SU-DHL-6 (cell line): Measurements from ENCODE around the gene ANKZF1.

Experiments
- H2AFZ ChIP-seq: fragments of 200-600 bp; sonication (generic); 2 replicates; pipeline ENCODE4 v1.6.1; 2014; ENCODE audit warnings: low read depth, mild to moderate bottlenecking, moderate library complexity, mixed read lengths, antibody characterized with exemption, low read length; ENCODE audit not compliant: severe bottlenecking
- H3F3A ChIP-seq: fragments of 200-600 bp; shearing (Covaris generic); 2 replicates; pipeline ENCODE4 v1.6.0; 2016; ENCODE audit warnings: antibody characterized with exemption, mild to moderate bottlenecking; ENCODE audit not compliant: insufficient read depth
- H3K27ac ChIP-seq: fragments of 200-600 bp; sonication (generic); 2 replicates; pipeline ENCODE4 v1.5.1; 2016; ENCODE audit warnings: low read depth, mild to moderate bottlenecking, low read length, moderate library complexity, mixed read lengths
- H3K27me3 ChIP-seq: fragments of 200-600 bp; sonication (generic), shearing (Covaris generic); 2 replicates; pipeline ENCODE4 v1.6.0; 2014; ENCODE audit warnings: mild to moderate bottlenecking, low read length
- H3K36me3 ChIP-seq: fragments of 200-600 bp; sonication (generic); 2 replicates; pipeline ENCODE4 v1.6.1; 2014; ENCODE audit warnings: mild to moderate bottlenecking, low read length, mixed read lengths
- H3K4me2 ChIP-seq: fragments of 300-600, 200-600 bp; shearing (Covaris generic), sonication (generic); 2 replicates; pipeline ENCODE4 v1.6.0; 2014; ENCODE audit warnings: low read length, low read depth, mild to moderate bottlenecking; ENCODE audit not compliant: poor library complexity, severe bottlenecking
- H3K4me3 ChIP-seq: fragments of 200-600 bp; sonication (generic); 2 replicates; pipeline ENCODE4 v1.5.1; 2014; ENCODE audit warnings: antibody characterized with exemption, low read length, mild to moderate bottlenecking, mixed read lengths; ENCODE audit not compliant: insufficient read depth, poor library complexity, severe bottlenecking
- H3K79me2 ChIP-seq: fragments of 200-600 bp; sonication (generic); 2 replicates; pipeline ENCODE4 v1.6.1; 2014; ENCODE audit warnings: mild to moderate bottlenecking, low read length, moderate library complexity; ENCODE audit not compliant: insufficient read depth
- H3K9ac ChIP-seq: fragments of 200-600 bp; sonication (generic); 2 replicates; pipeline ENCODE4 v1.7.0; 2014; ENCODE audit warnings: mild to moderate bottlenecking, low read length
- H3K9me2 ChIP-seq: fragments of 200-600 bp; sonication (generic); replicated peaks from 2 replicates; pipeline ENCODE4 v1.6.1; 2014; ENCODE audit warnings: low read length; ENCODE audit not compliant: insufficient read depth
- H3K9me3 ChIP-seq: fragments of 200-600 bp; sonication (generic); 2 replicates; pipeline ENCODE4 v1.6.1; 2014; ENCODE audit warnings: low read length, mixed read lengths; ENCODE audit not compliant: insufficient read depth
- H4K20me1 ChIP-seq: fragments of 200-600 bp; sonication (generic); 2 replicates; pipeline ENCODE4 v1.6.1; 2014; ENCODE audit warnings: low read depth, mild to moderate bottlenecking, antibody characterized with exemption, low read length, moderate library complexity, mixed read lengths
- CTCF ChIP-seq: fragments of 200-600 bp; sonication (generic); IDR thresholded peaks from one replicate; pipeline ENCODE4 v1.5.1; 2017; ENCODE audit warnings: antibody characterized with exemption, mild to moderate bottlenecking, low read length, moderate library complexity; ENCODE audit not compliant: insufficient read depth, poor library complexity, severe bottlenecking
- EZH2phosphoT487 ChIP-seq: fragments of 200-600 bp; sonication (generic), shearing (Covaris generic); conservative IDR thresholded peaks from 2 replicates; pipeline ENCODE4 v1.6.1; 2018; ENCODE audit warnings: mild to moderate bottlenecking, antibody characterized with exemption, low read length, moderate library complexity, mixed read lengths

Gene ANKZF1

GRCh38 chr2:219214786-219215185, 14.8 kb upstream of the ANKZF1 start:
- Histone ChIP-seq H2AFZ (no peak overlapping the region), H3K27ac (no peak overlapping the region), H3K27me3 (no peaks in the 10 kb centered on the region), H3K4me3 (no peak overlapping the region), H3F3A (no peaks in the 10 kb centered on the region), H4K20me1 (no peaks in the 10 kb centered on the region), H3K36me3 (no peaks in the 10 kb centered on the region), H3K9me3 (no peaks in the 10 kb centered on the region), H3K79me2 (no peaks in the 10 kb centered on the region), H3K9ac (no peak overlapping the region), H3K4me2 (no peak overlapping the region), H3K9me2 (no peaks in the 10 kb centered on the region)
- no peak for TF ChIP-seq EZH2phosphoT487
- no peak for TF ChIP-seq CTCF

- Histone ChIP-seq H3K4me3 (no peak overlapping the region), H3K27ac (no peak overlapping the region), H2AFZ (no peak overlapping the region), H3K9me2 (no peaks in the 10 kb centered on the region), H3K79me2 (no peaks in the 10 kb centered on the region), H3K4me2 (no peak overlapping the region), H3K9ac (no peak overlapping the region), H3K27me3 (no peaks in the 10 kb centered on the region), H4K20me1 (no peaks in the 10 kb centered on the region), H3K36me3 (no peaks in the 10 kb centered on the region), H3F3A (no peaks in the 10 kb centered on the region), H3K9me3 (no peaks in the 10 kb centered on the region)
- no peak for TF ChIP-seq CTCF
- TF ChIP-seq EZH2phosphoT487, result no peak
These were observed 13.6 kb upstream of the ANKZF1 start for GRCh38 chr2:219215871-219216534.

GRCh38 chr2:219216535-219216915, 13.1 kb upstream of the ANKZF1 start:
- no peak overlapping the region for H3K4me2 ChIP-seq
- H2AFZ ChIP-seq, result no peak overlapping the region
- H4K20me1 ChIP-seq, result no peaks in the 10 kb centered on the region
- no peak overlapping the region for H3K27ac ChIP-seq
- no peaks in the 10 kb centered on the region for H3K9me3 ChIP-seq
- H3K79me2 ChIP-seq, result no peaks in the 10 kb centered on the region
- no peak overlapping the region for H3K4me3 ChIP-seq
- H3K27me3 ChIP-seq, result no peaks in the 10 kb centered on the region
- H3K9me2 ChIP-seq, result no peaks in the 10 kb centered on the region
- no peak overlapping the region for H3K9ac ChIP-seq
- H3F3A ChIP-seq, result no peaks in the 10 kb centered on the region
- H3K36me3 ChIP-seq, result no peaks in the 10 kb centered on the region
- TF ChIP-seq CTCF (no peak), EZH2phosphoT487 (no peak)
